ENCODE results near the gene KDM6A. TPM values are rescaled to one million over a fixed set of nuclear protein-coding genes. Genes with fewer than 3 reads are reported as not detected.

Gene KDM6A
- total and polyA plus RNA-seq, 9 of the 15 experiments (the other 6 are each of a cell fraction or from before 2014, with no cell fraction given): 8.4 to 34.3 (median 22.9) TPM

DNA sequence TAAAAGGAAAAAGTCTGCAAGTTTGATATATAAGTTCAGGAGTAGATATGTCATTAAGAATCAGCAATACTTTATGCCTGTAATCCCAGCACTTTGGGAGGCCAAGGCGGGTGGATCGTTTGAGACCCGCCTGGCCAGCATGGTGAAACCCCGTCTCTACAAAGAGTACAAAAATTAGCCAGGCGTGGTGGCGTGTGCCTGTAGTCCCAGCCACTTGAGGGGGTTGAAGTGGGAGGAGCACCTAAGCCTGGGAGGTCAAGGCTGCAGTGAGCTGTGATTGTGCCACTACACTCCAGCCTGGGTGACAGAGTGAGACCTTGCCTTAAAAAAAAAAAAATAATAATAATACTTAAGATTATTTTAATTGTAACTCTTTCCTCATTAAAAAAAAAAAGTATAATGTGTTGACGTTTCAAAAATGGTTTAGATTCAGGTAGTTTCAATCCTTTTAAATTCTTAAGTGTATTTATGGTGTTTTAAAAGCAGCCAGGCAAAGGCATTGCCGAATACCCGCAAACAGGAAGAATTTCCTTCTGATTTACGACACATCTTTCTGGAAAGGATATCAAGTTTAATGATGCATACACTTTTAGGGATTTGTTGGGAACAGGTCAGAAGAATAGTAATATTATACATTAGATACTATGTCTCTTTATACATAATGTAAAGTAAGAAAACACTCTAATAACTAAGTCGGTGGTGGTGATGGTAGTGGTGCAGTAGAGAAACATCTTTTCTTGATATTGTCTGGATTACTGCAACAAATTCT is 80.9 kb downstream of the KDM6A start:
- TF ChIP-seq PHF8 (IDR thresholded peaks at IDR 0.05; ENCODE audit: borderline replicate concordance, low read length): no peak
- intact Hi-C loops (cut with micrococcal nuclease): no loop called here
- Histone ChIP-seq H3K9me3 (replicated peaks; ENCODE audit: control insufficient read depth, insufficient read depth, low read depth, low read length) (no peaks in the 10 kb centered on the region), H3K9me1 (ENCODE audit: control insufficient read depth, insufficient read depth, low read length) (no peaks in the 10 kb centered on the region), H3K27me3 (ENCODE audit: control insufficient read depth in 2 of 2, insufficient read depth in 2 of 2, low read length in 2 of 2) (no peaks in the 10 kb centered on the region), H3K4me3 (no peak overlapping the region), H4K20me1 (replicated peaks; ENCODE audit: control insufficient read depth, insufficient read depth, low read length) (peaks cover 9% of the 10 kb centered on the region; the same call in 1 of the 2 replicates), H3K9ac (ENCODE audit: insufficient read depth in 1 of 2, low read depth in 2 of 2, low read length in 2 of 2) (no peak overlapping the region), H2AFZ (ENCODE audit: low read depth, low read length) (no peak overlapping the region), H3K79me2 (ENCODE audit: control insufficient read depth, insufficient read depth, low read length) (peaks cover 98% of the 10 kb centered on the region), H3K27ac (ENCODE audit: extremely low read depth, low read depth, low read length) (no peak overlapping the region), H3K36me3 (ENCODE audit: control insufficient read depth, insufficient read depth, low read length) (no peaks in the 10 kb centered on the region), H3K4me1 (replicated peaks in 1 of 2; ENCODE audit: control insufficient read depth in 2 of 2, insufficient read depth in 2 of 2, low read length in 2 of 2) (peaks cover 2 to 3% of the 10 kb centered on the region in 2 experiments; a peak in 4 of 5 replicates), H3K4me2 (ENCODE audit: insufficient read depth, low read length) (no peak overlapping the region)
- ATAC-seq: peak; percentile 49; the same call in 2 of the 3 replicates
- WGBS (ENCODE audit: insufficient coverage, low coverage, missing lambda C conversion rate): 72% methylated on average over 7 of the region's 11 CpGs
- ChIA-PET POLR2A (no interaction called here), CTCF (ENCODE audit: low intra/inter-chr PET ratio) (no interaction called here)
- in situ Hi-C loops (cut with MboI): no loop called here
- BruUV-seq (replicated peaks): no TSS peak
- FAIRE-seq: no peak
- DNase-seq (ENCODE audit: extremely low read depth in 1 of 4, low spot score in 3 of 4): no peak

DNA sequence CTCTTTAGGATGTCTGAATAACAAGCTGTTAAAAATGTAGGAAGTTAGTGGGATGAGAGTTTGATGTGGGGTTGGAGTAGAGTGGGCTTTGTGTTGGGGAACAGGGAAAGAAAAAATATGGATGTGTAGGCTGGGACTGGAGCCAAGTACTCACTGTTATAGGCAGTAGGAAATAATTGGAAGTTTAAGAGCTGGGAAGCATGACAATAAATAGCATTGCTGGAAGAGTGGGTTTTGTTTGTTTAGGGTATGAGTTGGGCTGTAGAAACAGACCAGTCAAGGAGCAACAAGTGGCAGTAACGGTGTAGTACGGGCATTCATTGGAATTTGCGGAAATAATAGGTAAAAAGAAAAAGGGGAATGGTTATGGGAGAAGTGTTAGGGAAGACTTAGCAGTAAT is 81.6 kb downstream of the KDM6A start:
- Histone ChIP-seq H3K4me3 (no peak overlapping the region), H3K9ac (ENCODE audit: insufficient read depth in 1 of 2, low read depth in 2 of 2, low read length in 2 of 2) (no peak overlapping the region), H3K27ac (ENCODE audit: extremely low read depth, low read depth, low read length) (no peak overlapping the region), H3K9me3 (replicated peaks; ENCODE audit: control insufficient read depth, insufficient read depth, low read depth, low read length) (no peaks in the 10 kb centered on the region), H3K36me3 (ENCODE audit: control insufficient read depth, insufficient read depth, low read length) (no peaks in the 10 kb centered on the region), H2AFZ (ENCODE audit: low read depth, low read length) (no peak overlapping the region), H3K4me2 (ENCODE audit: insufficient read depth, low read length) (no peak overlapping the region), H3K79me2 (ENCODE audit: control insufficient read depth, insufficient read depth, low read length) (peaks cover 98% of the 10 kb centered on the region), H3K4me1 (replicated peaks in 1 of 2; ENCODE audit: control insufficient read depth in 2 of 2, insufficient read depth in 2 of 2, low read length in 2 of 2) (peaks cover 2 to 3% of the 10 kb centered on the region in 2 experiments; a peak in 4 of 5 replicates), H4K20me1 (replicated peaks; ENCODE audit: control insufficient read depth, insufficient read depth, low read length) (peaks cover 9% of the 10 kb centered on the region; the same call in 1 of the 2 replicates), H3K9me1 (ENCODE audit: control insufficient read depth, insufficient read depth, low read length) (no peaks in the 10 kb centered on the region), H3K27me3 (ENCODE audit: control insufficient read depth in 2 of 2, insufficient read depth in 2 of 2, low read length in 2 of 2) (no peaks in the 10 kb centered on the region)
- WGBS (ENCODE audit: insufficient coverage, low coverage, missing lambda C conversion rate): 79% methylated on average over 3 of the region's 3 CpGs
- FAIRE-seq (no peak), ATAC-seq (no peak), DNase-seq (ENCODE audit: extremely low read depth in 1 of 4, low spot score in 3 of 4) (no peak)
- in situ Hi-C loops (cut with MboI) (no loop called here), intact Hi-C loops (cut with micrococcal nuclease) (no loop called here)
- CTCF ChIA-PET (ENCODE audit: low intra/inter-chr PET ratio): no interaction called here
- POLR2A ChIA-PET: no interaction called here
- BruUV-seq (replicated peaks): no TSS peak
- TF ChIP-seq, protein P1, sequence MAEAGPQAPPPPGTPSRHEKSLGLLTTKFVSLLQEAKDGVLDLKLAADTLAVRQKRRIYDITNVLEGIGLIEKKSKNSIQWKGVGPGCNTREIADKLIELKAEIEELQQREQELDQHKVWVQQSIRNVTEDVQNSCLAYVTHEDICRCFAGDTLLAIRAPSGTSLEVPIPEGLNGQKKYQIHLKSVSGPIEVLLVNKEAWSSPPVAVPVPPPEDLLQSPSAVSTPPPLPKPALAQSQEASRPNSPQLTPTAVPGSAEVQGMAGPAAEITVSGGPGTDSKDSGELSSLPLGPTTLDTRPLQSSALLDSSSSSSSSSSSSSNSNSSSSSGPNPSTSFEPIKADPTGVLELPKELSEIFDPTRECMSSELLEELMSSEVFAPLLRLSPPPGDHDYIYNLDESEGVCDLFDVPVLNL (CRISPR knock-in tag; IDR thresholded peaks at IDR 0.05; ENCODE audit: low read depth): no peak
- TF ChIP-seq, protein P2, sequence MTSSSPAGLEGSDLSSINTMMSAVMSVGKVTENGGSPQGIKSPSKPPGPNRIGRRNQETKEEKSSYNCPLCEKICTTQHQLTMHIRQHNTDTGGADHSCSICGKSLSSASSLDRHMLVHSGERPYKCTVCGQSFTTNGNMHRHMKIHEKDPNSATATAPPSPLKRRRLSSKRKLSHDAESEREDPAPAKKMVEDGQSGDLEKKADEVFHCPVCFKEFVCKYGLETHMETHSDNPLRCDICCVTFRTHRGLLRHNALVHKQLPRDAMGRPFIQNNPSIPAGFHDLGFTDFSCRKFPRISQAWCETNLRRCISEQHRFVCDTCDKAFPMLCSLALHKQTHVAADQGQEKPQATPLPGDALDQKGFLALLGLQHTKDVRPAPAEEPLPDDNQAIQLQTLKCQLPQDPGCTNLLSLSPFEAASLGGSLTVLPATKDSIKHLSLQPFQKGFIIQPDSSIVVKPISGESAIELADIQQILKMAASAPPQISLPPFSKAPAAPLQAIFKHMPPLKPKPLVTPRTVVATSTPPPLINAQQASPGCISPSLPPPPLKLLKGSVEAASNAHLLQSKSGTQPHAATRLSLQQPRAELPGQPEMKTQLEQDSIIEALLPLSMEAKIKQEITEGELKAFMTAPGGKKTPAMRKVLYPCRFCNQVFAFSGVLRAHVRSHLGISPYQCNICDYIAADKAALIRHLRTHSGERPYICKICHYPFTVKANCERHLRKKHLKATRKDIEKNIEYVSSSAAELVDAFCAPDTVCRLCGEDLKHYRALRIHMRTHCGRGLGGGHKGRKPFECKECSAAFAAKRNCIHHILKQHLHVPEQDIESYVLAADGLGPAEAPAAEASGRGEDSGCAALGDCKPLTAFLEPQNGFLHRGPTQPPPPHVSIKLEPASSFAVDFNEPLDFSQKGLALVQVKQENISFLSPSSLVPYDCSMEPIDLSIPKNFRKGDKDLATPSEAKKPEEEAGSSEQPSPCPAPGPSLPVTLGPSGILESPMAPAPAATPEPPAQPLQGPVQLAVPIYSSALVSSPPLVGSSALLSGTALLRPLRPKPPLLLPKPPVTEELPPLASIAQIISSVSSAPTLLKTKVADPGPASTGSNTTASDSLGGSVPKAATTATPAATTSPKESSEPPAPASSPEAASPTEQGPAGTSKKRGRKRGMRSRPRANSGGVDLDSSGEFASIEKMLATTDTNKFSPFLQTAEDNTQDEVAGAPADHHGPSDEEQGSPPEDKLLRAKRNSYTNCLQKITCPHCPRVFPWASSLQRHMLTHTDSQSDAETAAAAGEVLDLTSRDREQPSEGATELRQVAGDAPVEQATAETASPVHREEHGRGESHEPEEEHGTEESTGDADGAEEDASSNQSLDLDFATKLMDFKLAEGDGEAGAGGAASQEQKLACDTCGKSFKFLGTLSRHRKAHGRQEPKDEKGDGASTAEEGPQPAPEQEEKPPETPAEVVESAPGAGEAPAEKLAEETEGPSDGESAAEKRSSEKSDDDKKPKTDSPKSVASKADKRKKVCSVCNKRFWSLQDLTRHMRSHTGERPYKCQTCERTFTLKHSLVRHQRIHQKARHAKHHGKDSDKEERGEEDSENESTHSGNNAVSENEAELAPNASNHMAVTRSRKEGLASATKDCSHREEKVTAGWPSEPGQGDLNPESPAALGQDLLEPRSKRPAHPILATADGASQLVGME (CRISPR knock-in tag; IDR thresholded peaks at IDR 0.05): no peak
- TF ChIP-seq KLF16 (IDR thresholded peaks at IDR 0.05) (no peak), SNIP1 (IDR thresholded peaks at IDR 0.05; ENCODE audit: low read depth) (no peak), KLF13 (tag; IDR thresholded peaks at IDR 0.05; ENCODE audit: borderline replicate concordance, low read depth) (no peak), RFX1 (IDR thresholded peaks at IDR 0.05) (no peak)
